Activated T-helper 1 cell treated with Interleukin-2 at 50 U/mL for 16 hours (primary cell): ENCODE measurements around the gene RSPH1.
A peak's percentile ranks its signal among the peaks of the same experiment; 100 is the strongest.

Source experiments
- DNase-seq: peaks from one replicate; pipeline ENCODE4 v3.0.0-alpha.2; 2020; ENCODE audit warnings: low read depth

RSPH1 gene

GRCh38 chr21:42465008-42465802 lies 30.8 kb downstream of the RSPH1 start:
- no peak for DNase-seq

- peak; percentile 56 for DNase-seq
Observed at GRCh38 chr21:42463861-42464515, 32.0 kb downstream of the RSPH1 start.

- DNase-seq, result no peak
Observed at GRCh38 chr21:42461881-42462877, 33.8 kb downstream of the RSPH1 start.

- DNase-seq, result no peak
Observed at GRCh38 chr21:42461185-42461520, 34.9 kb downstream of the RSPH1 start.

- no peak for DNase-seq
Observed at GRCh38 chr21:42460391-42461184, 35.4 kb downstream of the RSPH1 start.

- no peak for DNase-seq
Observed at GRCh38 chr21:42459546-42460215, 36.3 kb downstream of the RSPH1 start.

GRCh38 chr21:42459082-42459460 lies 37.0 kb downstream of the RSPH1 start:
- no peak for DNase-seq

- peak; percentile 16 for DNase-seq
Observed at GRCh38 chr21:42456457-42456856, 39.6 kb downstream of the RSPH1 start.

GRCh38 chr21:42455754-42456440 lies 40.1 kb downstream of the RSPH1 start:
- DNase-seq, result no peak

GRCh38 chr21:42455196-42455595 lies 40.8 kb downstream of the RSPH1 start:
- no peak for DNase-seq

GRCh38 chr21:42454786-42455185 lies 41.2 kb downstream of the RSPH1 start:
- no peak for DNase-seq

- DNase-seq, result no peak
Observed at GRCh38 chr21:42453986-42454570, 41.9 kb downstream of the RSPH1 start.

- DNase-seq, result no peak
Observed at GRCh38 chr21:42453224-42453985, 42.6 kb downstream of the RSPH1 start.

GRCh38 chr21:42452401-42453223 lies 43.4 kb downstream of the RSPH1 start:
- DNase-seq, result no peak

- DNase-seq, result no peak
Observed at GRCh38 chr21:42451941-42452340, 44.1 kb downstream of the RSPH1 start.

- no peak for DNase-seq
Observed at GRCh38 chr21:42448686-42449085, 47.3 kb downstream of the RSPH1 start.

- DNase-seq, result no peak
Observed at GRCh38 chr21:42447732-42448131, 48.3 kb downstream of the RSPH1 start.

- no peak for DNase-seq
Observed at GRCh38 chr21:42447182-42447581, 48.8 kb downstream of the RSPH1 start.
